Heart right ventricle (tissue), 16 donors: ENCODE data around the gene SIK2. TPM values are rescaled to one million over a fixed set of nuclear protein-coding genes. Genes with fewer than 3 reads are reported as not detected.

Source experiments
- ATAC-seq, 8 donors: fragments of 200-7000 bp; cut with Tn5 transposase; one replicate each; pipeline ENCODE4 v1.9.1; 2020; ENCODE audit warnings: mild to moderate bottlenecking in 8 of 8, moderate library complexity in 8 of 8, moderate number of reproducible peaks in 1 of 8
- DNase-seq, 2 donors: peaks; one replicate each; pipeline ENCODE4 v3.0.0-alpha.2; 2020
- H3K27ac ChIP-seq, 10 donors: fragments of 200-600 bp; sonication (generic) in 2 of 10; one replicate each; pipeline versions ENCODE4 v1.5.0 to v1.8.0; 2020 to 2022; ENCODE audit warnings: mild to moderate bottlenecking in 3 of 10
- H3K27me3 ChIP-seq, 7 donors: fragments of 200-600 bp; one replicate each; pipeline ENCODE4 v1.8.0; 2021 to 2022; ENCODE audit warnings: mild to moderate bottlenecking in 2 of 7
- H3K36me3 ChIP-seq, 9 donors: fragments of 200-600 bp; sonication (generic) in 1 of 9; one replicate each; pipeline versions ENCODE4 v1.5.0 to v1.8.0; 2020 to 2022; ENCODE audit warnings: mild to moderate bottlenecking in 2 of 9
- H3K4me1 ChIP-seq, 9 donors: fragments of 200-600 bp; sonication (generic) in 1 of 9; one replicate each; pipeline versions ENCODE4 v1.5.0 to v1.8.0; 2020 to 2022; ENCODE audit warnings: mild to moderate bottlenecking in 4 of 9
- H3K4me3 ChIP-seq, 10 donors: fragments of 200-600 bp; sonication (generic) in 2 of 10; one replicate each; pipeline versions ENCODE4 v1.5.0 to v1.8.0; 2020 to 2022; ENCODE audit warnings: mild to moderate bottlenecking in 7 of 10, moderate library complexity in 2 of 10
- H3K9me3 ChIP-seq, 11 donors: fragments of 200-600 bp in 10 of 11; sonication (generic) in 2 of 11; one replicate each; pipeline versions ENCODE4 v1.5.0 to v1.8.0; 2013 to 2022; ENCODE audit warnings: mild to moderate bottlenecking in 2 of 11, control low read depth in 1 of 11, moderate library complexity in 1 of 11
- WGBS, 2 donors: extraction: QIAGEN DNeasy Blood & Tissue Kit; methylation state at CpG; one replicate each; pipeline ENCODE4 v1.1.7; 2013; ENCODE audit warnings: inconsistent platforms in 1 of 2; 5-methylcytosine and 5-hydroxymethylcytosine counted together
- intact Hi-C, 10 donors: fragments of 100-400 bp; cut with DNase I; formaldehyde crosslinking; loops; one replicate each; pipeline versions ENCODE4 v1.11.1 to v1.14.2; 2022
- polyA plus RNA-seq, 2 donors: library from polyadenylated mRNA; stranded (reverse); fragments of 200-250 nt; gene quantifications; one replicate each; pipeline ENCODE4 v1.2.3, GENCODE V29; 2013
- total RNA-seq, 10 donors: library from RNA; stranded (reverse); fragmentation: NEBNext Ultra II Directional in 3 of 10; extraction: Animal tissue kit (Norgen Biotek cat#: 25700) in 3 of 10; gene quantifications; one replicate each; pipeline versions ENCODE4 v1.2.1 to v1.2.4, GENCODE V29; 2021 to 2023
- TF ChIP-seq, protein P1 (sequence below), 9 donors: fragments of 200-600 bp; sonication (generic) in 2 of 9; IDR thresholded peaks; one replicate each; pipeline versions ENCODE4 v1.5.0 to v1.8.0; 2021 to 2022; ENCODE audit warnings: antibody characterized with exemption in 9 of 9, mild to moderate bottlenecking in 5 of 9, moderate library complexity in 1 of 9
- donor health status: Arrhythmogenic right ventricular cardiomyopathy.
- donor health status: ischemic (EF 13 %, LVEDD 7.1; RV severe dilation, severe dysfunction).
- donor health status: healthy with polysubstance abuse.
- donor health status: DM: no; HTN: yes; CAD: no.
- donor health status: DM: no; HTN: no; CAD: no.
- donor health status: ischemic (EF 25% LVEDD 6.9; RV normal size, moderate dysfunction).
- donor health status: ischemic (EF 25% LVEDD 5.7; RV mildly dilated, moderate dysfunction).
- donor health status: healthy.
- donor health status: DM: yes; HTN: yes; CAD: no.
- donor health status: Ischemic cardiomyopathy.
- donor health status: ischemic (EF 35%, LVEDD 5.7; RV mildly dilated, moderate dysfunction).
- donor health status: nonischemic (EF 11% LVEDD 7.7; RV severe dilation, severe dysfunction).
- donor health status: DM: yes; HTN: yes; CAD: no.
- donor health status: PGD.
- donor health status: ischemic (EF 29% LVEDD 5.4; RV normal size, mild dysfunction).
- donor health status: nonischemic (EF 23%, LVEDD 6.1; RV moderate dilation, normal function).

SIK2 gene
- total and polyA plus RNA-seq, 12 donors, result 4.1 to 41.6 (median 28.8) TPM

DNA sequence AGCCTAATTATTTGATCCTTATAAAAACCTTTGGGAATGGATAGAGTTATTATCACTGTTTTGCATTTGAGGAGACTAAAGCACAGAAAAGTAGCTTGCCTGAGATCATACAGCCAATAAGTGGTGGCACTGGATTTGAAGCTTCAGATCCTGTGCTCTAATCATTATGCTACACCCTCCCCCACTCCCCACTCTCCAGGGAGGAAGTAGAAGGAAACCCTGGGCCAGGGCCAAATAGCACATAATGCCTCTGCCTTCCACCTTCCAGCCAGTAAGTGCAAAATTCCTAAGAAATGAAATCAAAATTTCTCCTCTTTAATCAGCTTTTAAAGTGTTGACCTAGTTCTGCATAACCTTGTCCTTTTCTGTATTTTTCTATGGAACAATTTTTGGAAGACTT is 61.6 kb downstream of the SIK2 start:
- peak; percentile 26 to 78 for DNase-seq
- Histone ChIP-seq H3K9me3 (no peaks in the 10 kb centered on the region), H3K4me1 (peaks cover 8 to 42% (median 17%) of the 10 kb centered on the region in 9 donors), H3K36me3 (peaks cover 0 to 14% (median 0%) of the 10 kb centered on the region in 9 donors), H3K27me3 (no peaks in the 10 kb centered on the region), H3K27ac (no peak overlapping the region), H3K4me3 (no peak overlapping the region)
- peak in 7 of 8 donors; percentile 65 to 89 (median 81) for ATAC-seq
- TF ChIP-seq, protein P1, sequence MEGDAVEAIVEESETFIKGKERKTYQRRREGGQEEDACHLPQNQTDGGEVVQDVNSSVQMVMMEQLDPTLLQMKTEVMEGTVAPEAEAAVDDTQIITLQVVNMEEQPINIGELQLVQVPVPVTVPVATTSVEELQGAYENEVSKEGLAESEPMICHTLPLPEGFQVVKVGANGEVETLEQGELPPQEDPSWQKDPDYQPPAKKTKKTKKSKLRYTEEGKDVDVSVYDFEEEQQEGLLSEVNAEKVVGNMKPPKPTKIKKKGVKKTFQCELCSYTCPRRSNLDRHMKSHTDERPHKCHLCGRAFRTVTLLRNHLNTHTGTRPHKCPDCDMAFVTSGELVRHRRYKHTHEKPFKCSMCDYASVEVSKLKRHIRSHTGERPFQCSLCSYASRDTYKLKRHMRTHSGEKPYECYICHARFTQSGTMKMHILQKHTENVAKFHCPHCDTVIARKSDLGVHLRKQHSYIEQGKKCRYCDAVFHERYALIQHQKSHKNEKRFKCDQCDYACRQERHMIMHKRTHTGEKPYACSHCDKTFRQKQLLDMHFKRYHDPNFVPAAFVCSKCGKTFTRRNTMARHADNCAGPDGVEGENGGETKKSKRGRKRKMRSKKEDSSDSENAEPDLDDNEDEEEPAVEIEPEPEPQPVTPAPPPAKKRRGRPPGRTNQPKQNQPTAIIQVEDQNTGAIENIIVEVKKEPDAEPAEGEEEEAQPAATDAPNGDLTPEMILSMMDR (IDR thresholded peaks at IDR 0.05), result no peak
- intact Hi-C loops, result no loop called here

DNA sequence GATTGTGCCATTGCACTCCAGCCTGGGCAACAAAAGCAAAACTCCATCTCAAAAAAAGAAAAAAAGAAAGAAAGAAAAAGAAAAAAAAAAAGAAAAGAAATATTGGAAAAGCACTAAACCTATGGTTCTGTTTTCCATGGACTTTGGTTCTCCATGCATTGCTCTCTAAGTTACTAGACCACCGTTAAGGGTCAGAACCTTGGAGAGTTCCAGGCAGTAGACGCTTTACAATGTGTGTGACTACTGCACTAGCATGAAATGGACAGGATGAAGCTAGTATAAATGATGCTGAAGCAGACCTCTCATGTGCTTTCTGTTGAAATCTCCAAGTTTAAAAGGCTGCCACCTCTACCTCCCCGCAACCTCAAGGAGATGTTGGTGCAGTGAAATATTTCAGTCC is 63.5 kb downstream of the SIK2 start:
- intact Hi-C loops, result no loop called here
- Histone ChIP-seq H3K27ac (no peak overlapping the region), H3K9me3 (no peaks in the 10 kb centered on the region), H3K4me1 (peaks cover 8 to 26% (median 16%) of the 10 kb centered on the region in 9 donors), H3K27me3 (no peaks in the 10 kb centered on the region), H3K36me3 (peaks cover 0 to 14% (median 0%) of the 10 kb centered on the region in 9 donors), H3K4me3 (no peak overlapping the region)
- peak in 4 of 8 donors; percentile 40 to 59 (median 52) for ATAC-seq
- TF ChIP-seq, protein P1 (IDR thresholded peaks at IDR 0.05), result no peak
- 41 to 44% methylated on average over 3 of the region's 3 CpGs for WGBS, 2 donors
- DNase-seq, result no peak

DNA sequence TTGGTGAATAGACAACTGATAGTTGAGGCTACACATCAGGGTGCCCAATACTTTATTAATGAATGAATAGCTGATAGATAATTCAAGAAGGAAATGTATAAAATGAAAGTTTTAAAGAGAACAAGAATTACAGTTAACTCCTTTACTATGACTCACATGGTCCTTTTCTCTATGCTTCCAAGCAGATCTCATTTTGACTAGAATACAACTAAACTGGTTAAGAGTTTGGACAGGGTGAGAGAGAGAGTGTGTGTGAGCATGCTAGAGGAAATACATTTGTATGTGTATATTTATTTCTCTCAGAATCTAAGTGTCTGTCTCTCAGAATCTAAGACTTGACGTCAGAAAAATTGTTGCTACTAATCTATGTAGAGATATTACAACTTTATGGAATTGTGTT is 66.7 kb downstream of the SIK2 start:
- H3K4me3 ChIP-seq, result no peak overlapping the region
- H3K4me1 ChIP-seq, result peaks cover 1 to 11% (median 4%) of the 10 kb centered on the region in 9 donors
- TF ChIP-seq, protein P1 (IDR thresholded peaks at IDR 0.05), result no peak
- H3K36me3 ChIP-seq, result peaks cover 0 to 38% (median 9%) of the 10 kb centered on the region in 9 donors
- intact Hi-C loops, result no loop called here
- no peak overlapping the region for H3K27ac ChIP-seq
- 95 to 100% methylated on average over 1 of the region's 1 CpG for WGBS, 2 donors
- DNase-seq (no peak), ATAC-seq (no peak)
- H3K9me3 ChIP-seq, result no peaks in the 10 kb centered on the region
- H3K27me3 ChIP-seq, result no peaks in the 10 kb centered on the region

DNA sequence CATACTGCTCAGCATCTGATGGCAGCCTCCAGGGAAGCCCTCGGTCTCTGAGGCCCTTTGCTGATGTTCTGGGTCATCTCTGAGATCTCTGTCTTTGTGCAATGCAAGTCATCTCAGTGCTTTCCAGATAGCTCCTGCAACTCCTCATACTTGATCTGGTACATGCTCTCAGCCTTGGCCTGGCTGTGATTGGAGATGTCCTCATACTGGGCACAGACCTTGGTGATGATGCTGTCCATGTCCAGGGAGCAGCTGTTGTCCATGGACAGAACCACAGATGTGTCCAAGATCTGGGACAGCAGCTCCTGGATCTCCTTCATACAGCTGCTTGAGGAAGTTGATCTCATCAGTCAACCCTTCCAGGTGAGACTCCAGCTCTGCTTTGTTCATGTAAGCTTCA is 69.1 kb downstream of the SIK2 start:
- H3K36me3 ChIP-seq, result peaks cover 0 to 57% (median 9%) of the 10 kb centered on the region in 9 donors
- TF ChIP-seq, protein P1 (IDR thresholded peaks at IDR 0.05), result no peak
- no peaks in the 10 kb centered on the region for H3K9me3 ChIP-seq
- no peak overlapping the region for H3K27ac ChIP-seq
- intact Hi-C loops, result no loop called here
- peaks cover 0 to 13% (median under 1%) of the 10 kb centered on the region in 9 donors for H3K4me1 ChIP-seq
- no peak overlapping the region for H3K4me3 ChIP-seq
- ATAC-seq, result peak in 1 of 8 donors; percentile 36
- no peak for DNase-seq
- H3K27me3 ChIP-seq, result no peaks in the 10 kb centered on the region
- WGBS, 2 donors, result 95 to 96% methylated on average over 1 of the region's 1 CpG
